ENCODE results near the gene PDE6H.

The PDE6H gene

DNA sequence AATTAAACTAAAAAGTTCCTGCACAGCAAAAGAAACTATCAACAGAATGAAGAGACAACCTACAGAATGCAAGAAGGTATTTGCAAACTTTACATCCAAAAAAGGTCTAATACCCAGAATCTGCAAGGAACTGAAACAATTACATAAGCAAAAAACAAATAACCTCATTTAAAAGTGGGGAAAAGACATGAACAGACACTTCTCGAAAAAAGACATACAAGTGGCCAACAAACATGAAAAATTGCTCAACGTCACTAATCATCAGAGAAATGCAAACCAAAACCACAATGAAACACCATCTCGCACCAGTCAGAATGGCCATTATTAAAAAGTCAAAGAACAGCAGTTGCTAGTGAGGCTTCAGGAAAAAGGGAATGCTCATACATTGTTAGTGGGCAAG lies 15.2 kb downstream of the PDE6H start:
- H3K4me3 ChIP-seq (ENCODE audit: low read depth, low read length) = no peak overlapping the region
- no peak for DNase-seq (ENCODE audit: low read depth)
- TF ChIP-seq, protein P1, sequence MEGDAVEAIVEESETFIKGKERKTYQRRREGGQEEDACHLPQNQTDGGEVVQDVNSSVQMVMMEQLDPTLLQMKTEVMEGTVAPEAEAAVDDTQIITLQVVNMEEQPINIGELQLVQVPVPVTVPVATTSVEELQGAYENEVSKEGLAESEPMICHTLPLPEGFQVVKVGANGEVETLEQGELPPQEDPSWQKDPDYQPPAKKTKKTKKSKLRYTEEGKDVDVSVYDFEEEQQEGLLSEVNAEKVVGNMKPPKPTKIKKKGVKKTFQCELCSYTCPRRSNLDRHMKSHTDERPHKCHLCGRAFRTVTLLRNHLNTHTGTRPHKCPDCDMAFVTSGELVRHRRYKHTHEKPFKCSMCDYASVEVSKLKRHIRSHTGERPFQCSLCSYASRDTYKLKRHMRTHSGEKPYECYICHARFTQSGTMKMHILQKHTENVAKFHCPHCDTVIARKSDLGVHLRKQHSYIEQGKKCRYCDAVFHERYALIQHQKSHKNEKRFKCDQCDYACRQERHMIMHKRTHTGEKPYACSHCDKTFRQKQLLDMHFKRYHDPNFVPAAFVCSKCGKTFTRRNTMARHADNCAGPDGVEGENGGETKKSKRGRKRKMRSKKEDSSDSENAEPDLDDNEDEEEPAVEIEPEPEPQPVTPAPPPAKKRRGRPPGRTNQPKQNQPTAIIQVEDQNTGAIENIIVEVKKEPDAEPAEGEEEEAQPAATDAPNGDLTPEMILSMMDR (IDR thresholded peaks at IDR 0.05; ENCODE audit: low read depth, low read length, missing control alignments) = no peak

DNA sequence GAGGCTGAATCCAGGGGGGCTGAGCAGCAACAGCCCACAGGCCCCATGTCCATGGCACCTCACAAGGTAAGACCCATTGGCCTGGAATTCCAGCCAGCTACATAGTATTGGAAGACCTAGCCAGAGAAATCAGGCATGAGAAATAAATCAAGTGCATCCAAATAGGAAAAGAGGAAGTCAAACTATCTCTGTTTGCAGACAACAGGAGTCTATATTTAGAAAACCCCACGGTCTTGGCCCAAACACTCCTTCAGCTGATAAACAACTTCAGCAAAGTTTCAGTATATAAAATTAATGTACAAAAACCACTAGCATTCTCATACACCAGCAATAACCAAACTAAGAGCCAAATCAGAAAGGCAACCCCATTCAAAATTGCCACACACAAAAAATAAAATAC lies 16.9 kb downstream of the PDE6H start:
- no peak for DNase-seq (ENCODE audit: low read depth)
- TF ChIP-seq, protein P1 (IDR thresholded peaks at IDR 0.05; ENCODE audit: low read depth, low read length, missing control alignments) = no peak
- no peak overlapping the region for H3K4me3 ChIP-seq (ENCODE audit: low read depth, low read length)

DNA sequence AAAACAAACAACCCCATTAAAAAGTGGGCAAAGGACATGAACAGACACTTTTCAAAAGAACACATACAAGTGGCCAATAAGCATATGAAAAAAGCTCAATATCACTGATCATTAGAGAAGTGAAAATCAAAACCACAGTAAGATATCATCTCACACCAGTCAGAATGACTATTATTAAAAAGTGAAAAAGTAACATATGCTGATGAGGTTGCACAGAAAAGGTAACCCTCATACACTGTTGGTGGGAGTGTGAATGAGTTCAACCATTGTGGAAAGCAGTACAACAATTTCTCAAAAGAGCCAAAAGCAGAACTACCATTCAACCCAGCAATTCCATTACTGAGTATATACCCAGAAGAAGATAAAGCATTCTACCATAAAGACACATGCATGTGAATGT lies 18.2 kb downstream of the PDE6H start:
- DNase-seq (ENCODE audit: low read depth) = no peak
- TF ChIP-seq, protein P1 (IDR thresholded peaks at IDR 0.05; ENCODE audit: low read depth, low read length, missing control alignments) = no peak
- no peak overlapping the region for H3K4me3 ChIP-seq (ENCODE audit: low read depth, low read length)

DNA sequence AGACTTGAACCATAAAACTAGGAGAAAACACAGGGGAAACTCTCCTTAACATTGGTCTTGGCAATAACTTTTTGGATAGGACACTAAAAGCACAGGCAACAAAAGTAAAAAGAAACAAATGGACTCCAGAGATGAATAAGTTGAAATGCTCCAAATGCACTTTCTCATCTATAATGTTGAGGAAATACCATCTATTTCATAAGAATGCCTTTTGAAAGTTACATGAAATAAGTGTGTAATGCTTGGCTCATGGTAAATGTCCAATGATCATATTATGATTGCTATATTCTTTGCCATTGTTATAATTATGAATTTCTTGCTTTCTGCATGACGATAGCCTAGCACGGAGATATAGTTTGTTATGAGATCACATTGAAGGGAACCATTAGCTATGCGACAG lies 19.8 kb downstream of the PDE6H start:
- TF ChIP-seq, protein P1 (IDR thresholded peaks at IDR 0.05; ENCODE audit: low read depth, low read length, missing control alignments) = no peak
- no peak for DNase-seq (ENCODE audit: low read depth)

DNA sequence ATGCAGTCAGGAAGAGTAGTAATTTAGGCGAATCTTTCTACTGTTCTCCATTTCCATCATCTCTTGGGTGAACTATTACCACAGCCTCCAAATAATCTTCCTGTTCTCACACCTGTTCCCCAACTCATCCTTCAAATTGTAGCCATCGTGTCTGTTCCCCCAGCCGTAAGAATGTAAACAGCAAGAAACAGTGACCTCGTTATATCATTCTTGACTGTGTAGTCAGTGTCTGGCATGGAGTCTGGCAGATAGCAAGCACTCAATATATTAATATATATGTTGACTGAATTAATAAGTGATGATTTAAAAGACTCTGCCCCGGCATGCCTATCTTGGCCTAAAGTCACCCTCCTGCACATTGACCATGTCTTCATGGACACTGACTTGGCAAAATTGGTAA lies 20.3 kb downstream of the PDE6H start:
- TF ChIP-seq, protein P1 (IDR thresholded peaks at IDR 0.05; ENCODE audit: low read depth, low read length, missing control alignments) = no peak
- no peak overlapping the region for H3K4me3 ChIP-seq (ENCODE audit: low read depth, low read length)
- DNase-seq (ENCODE audit: low read depth) = no peak

More for the DNA sequence above, 19.8 kb downstream of the PDE6H start:
- no peak overlapping the region for H3K4me3 ChIP-seq (ENCODE audit: low read depth, low read length)

DNA sequence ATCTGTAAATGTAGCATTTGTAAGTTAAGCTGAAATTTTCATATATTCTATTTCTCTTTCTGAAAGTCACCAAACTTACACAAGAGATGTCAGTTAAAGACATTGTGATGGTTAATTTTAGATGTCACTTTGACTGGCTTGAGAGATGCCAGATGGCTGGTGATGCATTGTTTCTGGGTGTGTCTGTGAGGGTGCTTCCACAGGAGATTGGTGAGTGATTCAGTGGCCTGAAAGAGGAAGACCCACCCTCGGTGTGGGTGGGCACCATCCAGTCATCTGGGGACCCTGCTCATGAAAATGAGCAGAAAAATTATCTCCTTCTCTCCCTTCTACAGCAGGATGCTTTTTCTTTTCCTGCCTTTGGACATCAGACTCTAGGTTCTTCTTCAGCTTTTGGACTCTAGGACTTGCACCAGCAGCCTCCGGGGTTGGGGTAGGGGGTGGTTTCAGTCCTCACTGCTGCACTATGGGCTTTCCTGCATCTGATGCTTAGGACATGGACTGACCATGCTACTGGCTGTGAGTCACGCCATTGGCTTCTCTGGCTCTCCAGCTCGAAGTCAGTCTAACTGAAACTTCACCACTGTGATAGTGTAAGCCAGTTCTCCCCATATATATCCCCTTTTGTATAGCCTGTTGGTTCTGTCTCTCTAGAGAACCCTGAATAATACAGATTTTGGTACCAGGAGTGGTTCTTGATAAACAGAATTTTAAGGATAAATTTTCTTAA lies 20.9 kb downstream of the PDE6H start:
- H3K4me3 ChIP-seq (ENCODE audit: low read depth, low read length) = no peak overlapping the region
- no peak for DNase-seq (ENCODE audit: low read depth)
- TF ChIP-seq, protein P1 (IDR thresholded peaks at IDR 0.05; ENCODE audit: low read depth, low read length, missing control alignments) = no peak

DNA sequence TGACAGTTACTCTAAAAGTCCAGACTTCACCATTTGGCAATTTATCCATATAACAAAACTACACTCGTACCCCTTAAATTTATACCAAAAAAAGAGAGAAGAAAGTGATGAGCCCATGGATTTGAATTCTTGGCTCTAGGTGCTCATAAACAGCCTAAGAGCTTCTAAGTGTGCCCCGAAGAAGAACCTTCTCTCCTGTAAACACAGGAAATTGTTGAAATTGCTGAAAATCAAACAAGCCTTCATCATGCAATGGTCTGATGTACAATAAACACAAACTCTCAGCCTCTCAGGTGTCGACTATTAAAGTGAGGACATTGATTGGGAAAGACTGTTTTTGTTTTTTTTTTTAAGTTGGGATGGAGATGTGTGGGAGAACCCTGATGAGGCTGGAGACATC lies 21.8 kb downstream of the PDE6H start:
- no peak overlapping the region for H3K4me3 ChIP-seq (ENCODE audit: low read depth, low read length)
- no peak for DNase-seq (ENCODE audit: low read depth)

More for the DNA sequence above, 21.8 kb downstream of the PDE6H start:
- TF ChIP-seq, protein P1 (IDR thresholded peaks at IDR 0.05; ENCODE audit: low read depth, low read length, missing control alignments) = no peak
